GM12878 (cell line): ENCODE results near the gene PMM2. TPM values are rescaled to one million over a fixed set of nuclear protein-coding genes. Genes with fewer than 3 reads are reported as not detected.

Experiments
- ATAC-seq: fragments of 200-7000 bp; cut with Tn5 transposase; 3 replicates; pipeline ENCODE4 v1.9.1; 2020; ENCODE audit warnings: mild to moderate bottlenecking, moderate library complexity
- Bru-seq: library from RNA; stranded (reverse); fragments of 400-500 nt; gene quantifications from one replicate; lab custom pipeline; 2021; lab: Mats Ljungman, UMichigan
- BruChase-seq, 2 experiments: library from RNA; stranded (reverse); fragments of 400-500 nt; gene quantifications; one replicate each; lab custom pipeline; 2021; lab: Mats Ljungman, UMichigan
- BruUV-seq: library from RNA; stranded (reverse); fragments of 400-500 nt; replicated peaks from 2 replicates; lab custom pipeline; 2021; lab: Mats Ljungman, UMichigan
- CTCF ChIA-PET: fragments of 300-600 bp; sonication (Branson Sonifier 250); formaldehyde crosslinking; extraction: SDS; loops from one replicate; lab custom pipeline; 2021; ENCODE audit warnings: inconsistent platforms; lab: Yijun Ruan, JAX
- POLR2A ChIA-PET: fragments of 350-600 bp; formaldehyde crosslinking; extraction: SDS; loops from one replicate; lab custom pipeline; 2021; ENCODE audit warnings: inconsistent platforms; lab: Charles Lee
- RAD21 ChIA-PET: fragments of 300-600 bp; sonication (Branson Sonifier 250); formaldehyde crosslinking; loops from one replicate; lab custom pipeline; 2023; ENCODE audit warnings: antibody characterized with exemption; ENCODE audit not compliant: unreplicated experiment; lab: Charles Lee
- SMC1A ChIA-PET: fragments of 300-600 bp; sonication (Branson Sonifier 250); formaldehyde crosslinking; loops from one replicate; lab custom pipeline; 2023; ENCODE audit not compliant: unreplicated experiment, uncharacterized antibody; lab: Charles Lee
- DNase-seq: peaks from one replicate; pipeline ENCODE4 v3.0.0-alpha.2; 2011; ENCODE audit warnings: low read depth, low spot score
- FAIRE-seq: peaks from 3 replicates; lab custom pipeline; 2011; peaks lifted over from hg19 to GRCh38; lab: Jason Lieb, UNC
- H2AFZ ChIP-seq: 2 replicates; pipeline ENCODE4 v1.6.0; 2011; ENCODE audit warnings: low read depth, low read length, control low read depth; ENCODE audit not compliant: control insufficient read depth
- H3K27ac ChIP-seq: 2 replicates; pipeline ENCODE4 v1.5.1; 2011; ENCODE audit warnings: control low read depth; ENCODE audit not compliant: control insufficient read depth, insufficient read depth
- H3K27me3 ChIP-seq, 2 experiments: replicated peaks in 1 of 2; 2 replicates each; pipeline versions ENCODE4 v1.6.0 to v1.6.1; 2011; ENCODE audit warnings: low read length in 1 of 2; ENCODE audit not compliant: control insufficient read depth in 2 of 2, insufficient read depth in 2 of 2
- H3K36me3 ChIP-seq, 2 experiments: 2 replicates each; pipeline ENCODE4 v1.5.1; 2011; ENCODE audit warnings: low read length in 1 of 2; ENCODE audit not compliant: control insufficient read depth in 2 of 2, insufficient read depth in 2 of 2
- H3K4me1 ChIP-seq: 2 replicates; pipeline ENCODE4 v1.6.1; 2011; ENCODE audit warnings: mild to moderate bottlenecking, low read length, moderate library complexity, mixed read lengths; ENCODE audit not compliant: control insufficient read depth, insufficient read depth
- H3K4me2 ChIP-seq: 2 replicates; pipeline ENCODE4 v1.6.0; 2011; ENCODE audit warnings: control low read depth; ENCODE audit not compliant: control insufficient read depth, insufficient read depth
- H3K4me3 ChIP-seq: fragments of 200-600 bp; sonication (generic); 2 replicates; pipeline ENCODE4 v1.5.1; 2016
- H3K79me2 ChIP-seq: 2 replicates; pipeline ENCODE4 v1.6.0; 2011; ENCODE audit warnings: low read length; ENCODE audit not compliant: control insufficient read depth, insufficient read depth
- H3K9ac ChIP-seq: 2 replicates; pipeline ENCODE4 v1.8.0; 2011; ENCODE audit warnings: low read length, control low read depth, mixed read lengths; ENCODE audit not compliant: control insufficient read depth, insufficient read depth
- H3K9me3 ChIP-seq: replicated peaks from 3 replicates; pipeline ENCODE4 v1.5.1; 2011; ENCODE audit warnings: mild to moderate bottlenecking, low read length; ENCODE audit not compliant: control insufficient read depth, insufficient read depth
- H4K20me1 ChIP-seq: 2 replicates; pipeline ENCODE4 v1.6.0; 2011; ENCODE audit not compliant: control insufficient read depth, insufficient read depth
- CBFB ChIP-seq: IDR thresholded peaks from 2 replicates; pipeline ENCODE4 v1.6.1; 2016; ENCODE audit warnings: antibody characterized with exemption, low read depth
- CTCF ChIP-seq, 3 experiments: IDR thresholded peaks in 2 of 3; conservative IDR thresholded peaks in 1 of 3; 2 replicates each; pipeline ENCODE4 v1.5.1; 2011; ENCODE audit warnings: low read depth in 3 of 3, low read length in 3 of 3, mild to moderate bottlenecking in 3 of 3, control low read depth in 2 of 3, moderate library complexity in 2 of 3, inconsistent platforms in 1 of 3, mixed read lengths in 1 of 3; ENCODE audit not compliant: control insufficient read depth in 2 of 3, insufficient read depth in 1 of 3; ENCODE audit errors: extremely low read depth in 1 of 3
- EP300 ChIP-seq, 2 experiments: fragments of 150-350 bp in 1 of 2; IDR thresholded peaks; 2 replicates each; pipeline ENCODE4 v1.6.1; 2011 to 2012; ENCODE audit warnings: low read depth in 2 of 2, low read length in 2 of 2, borderline replicate concordance in 1 of 2, improper control_type of control experiment in 1 of 2, inconsistent platforms in 1 of 2; ENCODE audit not compliant: control insufficient read depth in 1 of 2
- HDAC2 ChIP-seq: fragments of 200-600 bp; sonication (generic); IDR thresholded peaks from 2 replicates; pipeline ENCODE4 v1.6.1; 2017
- IKZF2 ChIP-seq, 2 experiments: fragments of 450-650 bp; IDR thresholded peaks; 2 replicates each; pipeline ENCODE4 v1.6.1; 2017; ENCODE audit warnings: mild to moderate bottlenecking in 2 of 2, moderate library complexity in 2 of 2
- JUNB ChIP-seq: IDR thresholded peaks from 2 replicates; pipeline ENCODE4 v1.6.1; 2016; ENCODE audit warnings: antibody characterized with exemption, mild to moderate bottlenecking
- NFXL1 ChIP-seq: fragments of 450-650 bp; IDR thresholded peaks from 2 replicates; pipeline ENCODE4 v1.6.1; 2017; ENCODE audit warnings: antibody characterized with exemption, mild to moderate bottlenecking, borderline replicate concordance
- POLR2AphosphoS2 ChIP-seq: IDR thresholded peaks from 2 replicates; pipeline ENCODE4 v1.6.1; 2011; ENCODE audit warnings: low read depth, mild to moderate bottlenecking, low read length, improper control_type of control experiment, moderate library complexity
- SMAD5 ChIP-seq: IDR thresholded peaks from 2 replicates; pipeline ENCODE4 v1.6.1; 2016; ENCODE audit warnings: antibody characterized with exemption, low read depth
- SMARCA5 ChIP-seq: fragments of 450-650 bp; IDR thresholded peaks from 2 replicates; pipeline ENCODE4 v1.6.1; 2017; ENCODE audit warnings: mild to moderate bottlenecking
- TBL1XR1 ChIP-seq: IDR thresholded peaks from 2 replicates; pipeline ENCODE4 v1.6.1; 2012; ENCODE audit warnings: low read depth, low read length, improper control_type of control experiment
- TCF7 ChIP-seq: IDR thresholded peaks from 2 replicates; pipeline ENCODE4 v1.6.1; 2014; ENCODE audit warnings: antibody characterized with exemption, borderline replicate concordance
- USF1 ChIP-seq: IDR thresholded peaks from 2 replicates; pipeline ENCODE4 v1.6.1; 2011; ENCODE audit warnings: borderline replicate concordance, low read depth, mild to moderate bottlenecking, moderate library complexity, mixed read lengths, low read length; ENCODE audit not compliant: insufficient read depth; ENCODE audit errors: extremely low read length
- YY1 ChIP-seq: IDR thresholded peaks from 2 replicates; pipeline ENCODE4 v1.6.1; 2011; ENCODE audit warnings: low read depth, mild to moderate bottlenecking, low read length
- ZNF274 ChIP-seq: IDR thresholded peaks from one replicate; pipeline ENCODE4 v1.8.0; 2011; ENCODE audit not compliant: insufficient read length, insufficient read depth
- WGBS: methylation state at CpG from one replicate; pipeline ENCODE4 v1.1.6; 2016; ENCODE audit warnings: low lambda C conversion rate; ENCODE audit not compliant: insufficient replicate concordance, insufficient coverage; ENCODE audit errors: missing lambda C conversion rate; 5-methylcytosine and 5-hydroxymethylcytosine counted together
- in situ Hi-C: fragments of 300-500 bp; cut with MboI; formaldehyde crosslinking; loops from 9 replicates; pipeline ENCODE4 v1.14.3; 2018; ENCODE audit warnings: mixed read lengths
- intact Hi-C: fragments of 100-400 bp; cut with micrococcal nuclease; formaldehyde crosslinking; loops from one replicate; pipeline ENCODE4 v1.14.2; 2022; ENCODE audit not compliant: unreplicated experiment
- long read RNA-seq, 2 experiments: library from polyadenylated mRNA; unstranded; transcript quantifications; one replicate each; pipeline ENCODE4 v2.0.0, GENCODE V29; 2019 to 2020
- polyA minus RNA-seq, 3 experiments: library from RNA; depleted of rRNA, polyadenylated mRNA; stranded (reverse); fragments of >200 nt; gene quantifications; 2 replicates each; pipeline ENCODE4 v1.2.3, GENCODE V29; 2011
- polyA plus RNA-seq, 11 experiments: library from polyadenylated mRNA; depleted of rRNA in 4 of 11; unstranded in 6 of 11; stranded (reverse) in 5 of 11; fragments of >200 nt; fragmentation: Nextera tagmentation in 4 of 11; fragmentation: Illumina TruSeq in 1 of 11; extraction: Ambion mirVana in 4 of 11; extraction: Trizol in 1 of 11; gene quantifications; 1 replicate in 1 of 11; 2 replicates in 10 of 11; pipeline versions ENCODE4 v1.2.1 to v1.2.3, GENCODE V29; 2011 to 2016; ENCODE audit warnings: inconsistent platforms in 2 of 11, missing spikeins in 2 of 11, low read depth in 1 of 11
- total RNA-seq, 4 experiments: library from RNA; depleted of rRNA in 3 of 4; stranded (reverse); fragments of >200 nt in 3 of 4; fragmentation: Illumina TruSeq in 1 of 4; extraction: Trizol in 1 of 4; gene quantifications; 2 replicates each; pipeline versions ENCODE4 v1.2.1 to v1.2.3, GENCODE V29; 2013 to 2021

Gene PMM2
- total RNA-seq (2013; cell fraction: nucleolus; rRNA removed): 171 and 173 TPM in 2 replicates
- total RNA-seq (2014; rRNA removed) (52.0 and 52.3 TPM in 2 replicates), total RNA-seq (2014; rRNA removed; fragmentation: Illumina TruSeq; extraction: Trizol) (56.2 and 58.1 TPM in 2 replicates), total RNA-seq (2021) (51.6 and 61.4 TPM in 2 replicates), polyA plus RNA-seq (2011; rRNA removed) (33.2 and 46.7 TPM in 2 replicates), polyA plus RNA-seq (2014; fragmentation: Illumina TruSeq; extraction: Trizol) (69.4 and 108 TPM in 2 replicates), polyA plus RNA-seq (2014; fragmentation: Nextera tagmentation; extraction: Ambion mirVana) (10 to 100 TPM; 22.6 to 24.2 TPM), polyA plus RNA-seq (2014; rRNA removed) (57.5 TPM in 2 replicates), polyA plus RNA-seq (2016; fragmentation: Nextera tagmentation; extraction: Ambion mirVana) (10 to 100 TPM; 47.8 to 52.6 TPM), polyA minus RNA-seq (2011; rRNA and poly(A)+ RNA removed) (18.6 and 20.0 TPM in 2 replicates), Bru-seq, nascent RNA (percentile 95 among the genes with signal in this experiment), BruChase-seq, experiment 1, labeled RNA remaining after a 6-hour chase (percentile 98 among the genes with signal in this experiment), BruChase-seq, experiment 2, labeled RNA remaining after a 2-hour chase (percentile 95 among the genes with signal in this experiment)
- polyA plus RNA-seq (2011; ENCODE audit: low read depth): 31.9 TPM
- polyA plus RNA-seq (2011; cell fraction: cytosol; rRNA removed): 29.9 and 31.8 TPM in 2 replicates
- polyA plus RNA-seq (2011; cell fraction: nucleus; rRNA removed): 33.1 and 39.8 TPM in 2 replicates
- 34.6 and 48.5 TPM in 2 replicates for polyA plus RNA-seq (2012)
- 13.7 and 14.8 TPM in 2 replicates for polyA minus RNA-seq (2011; cell fraction: cytosol; rRNA and poly(A)+ RNA removed)
- 19.3 and 38.4 TPM in 2 replicates for polyA minus RNA-seq (2011; cell fraction: nucleus; rRNA and poly(A)+ RNA removed)
- long read RNA-seq, experiment 1, transcript PMM2-201 (8 exons, 2,313 nt): major isoform, 42 of 56 reads
- long read RNA-seq, experiment 1, partial matches to known transcripts: 3 of 56 reads
- long read RNA-seq, experiment 1, other reads (novel, unspliced or antisense): 7 of 56 reads
- long read RNA-seq, experiment 2, transcript PMM2-201 (8 exons, 2,313 nt): major isoform, 69 of 113 reads
- long read RNA-seq, experiment 2, partial matches to known transcripts: 17 of 113 reads
- long read RNA-seq, experiment 2, other reads (novel, unspliced or antisense): 21 of 113 reads

GRCh38 chr16:8797364-8798173, at the start of gene PMM2, which contains the start of gene TMEM186:
Gene PMM2, plus strand, starts transcription at chr16:8797839. Its CDS starts 44 bp downstream, at chr16:8797883.
Gene TMEM186, minus strand, starts transcription at chr16:8797639. Its CDS starts 25 bp downstream, at chr16:8797614.
- DNase-seq: peak; percentile 92
- SMC1A ChIA-PET: interaction anchor here (0.8 to 3.3 kb wide), 7 partner anchors 13 to 139 kb away, joined by 3 to 10 read pairs (median 4); no protein-coding TSS in a partner anchor
- H3K4me2 ChIP-seq: peak within 1 kb of the TSS; percentile 95
- H3K4me1 ChIP-seq: peaks cover 10% of the 10 kb centered on the region
- in situ Hi-C loops (loop anchor here (5.0 kb wide), 1 partner anchor 135 kb away; no protein-coding TSS in a partner anchor), intact Hi-C loops (loop anchor here (1.0 to 5.0 kb wide), 5 partner anchors 71 to 335 kb away; partner anchors contain the start of gene HAPSTR1)
- H3K79me2 ChIP-seq: peaks cover 65% of the 10 kb centered on the region
- peak within 1 kb of the TSS; percentile 59 for H2AFZ ChIP-seq
- peak; percentile 93 for FAIRE-seq
- H4K20me1 ChIP-seq: peaks cover 2% of the 10 kb centered on the region; the same call in 1 of the 2 replicates
- peak within 1 kb of the TSS; percentile 86 for H3K9ac ChIP-seq
- no peaks in the 10 kb centered on the region for H3K9me3 ChIP-seq
- POLR2A ChIA-PET: interaction anchor here (0.9 to 2.0 kb wide), 3 partner anchors 70 to 305 kb away, joined by 3 to 5 read pairs (median 5); partner anchors contain the start of gene CARHSP1
- RAD21 ChIA-PET: interaction anchor here (0.6 to 2.8 kb wide), 8 partner anchors 8 to 135 kb away, joined by 3 to 15 read pairs (median 4); partner anchors contain the start of gene CARHSP1
- no TSS peak for BruUV-seq
- no peaks in the 10 kb centered on the region for H3K27me3 ChIP-seq
- H3K4me3 ChIP-seq: peak within 1 kb of the TSS; percentile 96
- peak within 1 kb of the TSS; percentile 84 for H3K27ac ChIP-seq
- under 1% methylated on average over 46 of the region's 61 CpGs for WGBS
- H3K36me3 ChIP-seq: peaks cover 0 to under 1% of the 10 kb centered on the region in 2 experiments; a peak in 2 of 4 replicates
- ATAC-seq: peak; percentile 95
- CTCF ChIA-PET: interaction anchor here (0.5 to 2.1 kb wide), 7 partner anchors 29 to 303 kb away, joined by 3 to 8 read pairs (median 3); partner anchors contain the start of gene LITAFD
- TF ChIP-seq USF1 (peak; percentile 49), TBL1XR1 (peak; percentile 39; the same call in 1 of the 2 replicates), NFXL1 (no peak), IKZF2 (IDR thresholded peaks at IDR 0.05) (peak in 1 of 2 experiments; percentile 40; a peak in 1 of 4 replicates), SMARCA5 (0 out of 2 replicates have a peak, but pooled peaks have one; percentile 19), YY1 (peak; percentile 72), SMAD5 (peak; percentile 49; the same call in 1 of the 2 replicates), CBFB (peak; percentile 69), HDAC2 (no peak), POLR2AphosphoS2 (no peak; the same call in 1 of the 2 replicates), EP300 (IDR thresholded peaks at IDR 0.05; ENCODE audit: borderline replicate concordance in 1 of 2, control insufficient read depth in 1 of 2, low read depth in 2 of 2, low read length in 2 of 2) (no peak), CTCF (IDR thresholded peaks at IDR 0.05 in 2 of 3, conservative IDR thresholded peaks at IDR 0.05 in 1 of 3; ENCODE audit: control insufficient read depth in 2 of 3, extremely low read depth in 1 of 3, insufficient read depth in 1 of 3, low read depth in 3 of 3, low read length in 3 of 3) (no peak), TCF7 (no peak), ZNF274 (no peak), JUNB (no peak)
